NOMO-1 treated with DMSO at 0.1 percent for 48 hours (cell line): ENCODE data around the gene GPR173.

ENCODE experiments used
- DNase-seq: peaks from one replicate; lab custom pipeline; 2025; ENCODE audit not compliant: unreplicated experiment; lab: John Stamatoyannopoulos, UW

Gene GPR173, protein sequence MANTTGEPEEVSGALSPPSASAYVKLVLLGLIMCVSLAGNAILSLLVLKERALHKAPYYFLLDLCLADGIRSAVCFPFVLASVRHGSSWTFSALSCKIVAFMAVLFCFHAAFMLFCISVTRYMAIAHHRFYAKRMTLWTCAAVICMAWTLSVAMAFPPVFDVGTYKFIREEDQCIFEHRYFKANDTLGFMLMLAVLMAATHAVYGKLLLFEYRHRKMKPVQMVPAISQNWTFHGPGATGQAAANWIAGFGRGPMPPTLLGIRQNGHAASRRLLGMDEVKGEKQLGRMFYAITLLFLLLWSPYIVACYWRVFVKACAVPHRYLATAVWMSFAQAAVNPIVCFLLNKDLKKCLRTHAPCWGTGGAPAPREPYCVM

DNA sequence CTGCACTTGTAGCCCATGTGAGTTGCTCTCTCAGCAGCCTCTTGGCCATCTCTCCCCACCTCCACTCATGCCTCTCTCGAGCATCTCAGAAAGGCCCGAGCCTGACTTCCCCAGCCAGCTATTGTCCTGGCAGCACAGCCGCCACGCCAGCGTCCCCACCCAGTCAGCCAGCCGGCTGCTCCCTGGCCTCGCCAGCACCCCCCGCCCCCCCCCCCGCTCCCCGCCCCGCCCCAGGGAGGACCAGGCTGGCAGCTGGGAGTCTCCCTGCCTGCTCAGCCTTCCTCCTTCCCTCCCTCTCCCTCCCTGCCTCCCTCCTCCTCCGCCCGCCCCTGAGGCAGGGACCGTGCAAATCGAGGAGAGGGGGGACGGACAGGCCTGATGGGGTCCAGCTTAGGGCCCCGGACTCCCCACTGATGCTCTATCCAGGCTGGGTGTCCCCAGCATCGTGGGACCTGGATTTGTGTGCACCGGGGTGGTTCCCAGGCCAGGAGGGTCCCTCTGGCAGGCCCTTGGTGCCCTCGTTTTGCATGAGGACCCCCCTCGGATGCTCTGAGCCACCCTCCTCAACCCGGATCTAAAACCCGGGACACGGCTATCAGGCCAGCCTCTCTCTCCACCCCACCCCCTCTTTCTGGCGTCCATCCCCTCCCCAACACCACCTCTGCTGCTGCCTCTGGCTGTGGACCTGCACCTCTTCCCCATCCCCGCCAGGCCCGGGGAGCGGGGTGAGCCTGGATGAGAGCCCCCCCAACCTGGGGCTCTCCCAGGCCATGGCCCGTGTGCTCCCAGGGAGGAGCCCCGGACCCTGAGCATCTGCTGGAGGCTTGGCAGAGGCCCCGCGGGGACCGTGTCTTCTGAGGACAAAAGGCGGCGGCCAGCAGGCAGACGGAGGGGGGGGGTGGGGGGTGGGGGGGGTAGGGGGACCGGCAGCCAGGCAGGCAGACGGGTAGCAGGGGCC lies at the start of gene GPR173:
Gene GPR173 (plus strand): TSS at position 621 of the 958 bp plus-strand sequence. CDS start 27,833 bp downstream, outside the sequence.
- DNase-seq, result no peak

DNA sequence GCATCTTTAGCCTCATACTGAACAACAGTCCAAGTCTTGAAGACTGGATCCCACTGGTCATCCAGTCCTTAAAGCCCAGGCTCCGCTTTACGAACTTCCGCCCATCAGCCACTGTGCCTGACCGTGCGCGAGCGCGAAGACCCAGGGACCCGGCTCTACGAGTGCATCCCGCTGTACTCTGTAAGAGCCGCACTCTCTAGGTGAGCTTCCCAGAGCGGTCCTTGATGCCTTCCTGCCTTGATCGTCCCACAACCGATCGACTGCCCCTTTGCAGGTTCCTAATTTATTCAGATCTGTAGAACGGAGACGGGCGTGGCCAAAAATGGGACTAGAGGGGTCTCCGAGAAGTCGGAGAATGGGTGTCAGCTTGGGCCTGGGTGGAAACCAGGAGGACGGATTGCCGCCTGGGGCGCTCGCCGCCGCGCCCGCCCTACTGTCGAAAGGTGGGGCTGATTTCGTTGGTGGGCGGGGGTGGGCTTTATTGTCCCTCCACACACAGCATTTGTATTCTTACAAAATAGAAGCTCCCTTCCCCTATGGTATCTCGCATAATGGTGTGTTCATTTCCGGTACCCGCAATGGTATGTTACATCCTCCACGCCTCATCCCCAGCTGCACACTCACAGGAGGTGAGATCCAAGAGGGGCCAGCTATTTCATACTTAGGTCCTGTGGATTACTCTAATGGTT lies 48.0 kb upstream of the GPR173 start:
- DNase-seq, result no peak

DNA sequence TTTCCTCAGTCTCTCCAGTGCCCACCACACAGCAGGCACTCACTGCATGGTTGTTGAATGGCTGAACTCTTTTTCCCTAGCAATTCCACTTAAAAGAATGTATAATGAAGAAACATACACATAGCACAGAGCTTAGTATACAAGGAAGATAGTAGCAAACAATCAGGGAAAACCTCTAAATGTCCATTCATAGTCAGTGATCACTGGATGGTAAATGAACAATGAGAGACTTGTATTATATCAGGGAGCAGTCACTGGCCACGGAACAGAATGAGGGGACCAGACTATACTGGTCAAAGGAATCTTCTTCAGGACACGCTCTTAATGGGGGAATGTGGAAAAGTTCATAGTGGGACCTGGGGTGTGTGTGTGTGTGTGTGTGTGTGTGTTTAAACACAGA lies 46.6 kb upstream of the GPR173 start:
- DNase-seq, result no peak

DNA sequence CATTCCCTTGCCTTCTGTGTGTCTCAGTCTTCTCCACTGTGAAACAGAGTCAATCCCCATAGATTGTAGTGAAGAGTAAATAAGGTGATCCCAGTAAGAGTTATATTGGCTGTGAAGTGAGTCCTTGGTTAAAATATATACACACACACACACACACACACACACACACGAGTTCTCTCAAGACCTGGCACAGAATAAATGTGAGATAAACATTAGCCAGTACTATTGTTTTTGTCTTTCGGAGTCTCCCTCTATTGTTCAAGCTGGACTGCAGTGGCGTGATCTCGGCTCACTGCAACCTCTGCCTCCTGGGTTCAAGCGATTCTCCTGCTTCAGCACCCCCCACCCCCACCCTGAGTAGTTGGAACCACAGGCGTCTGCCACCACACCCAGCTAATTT lies 45.5 kb upstream of the GPR173 start:
- no peak for DNase-seq

DNA sequence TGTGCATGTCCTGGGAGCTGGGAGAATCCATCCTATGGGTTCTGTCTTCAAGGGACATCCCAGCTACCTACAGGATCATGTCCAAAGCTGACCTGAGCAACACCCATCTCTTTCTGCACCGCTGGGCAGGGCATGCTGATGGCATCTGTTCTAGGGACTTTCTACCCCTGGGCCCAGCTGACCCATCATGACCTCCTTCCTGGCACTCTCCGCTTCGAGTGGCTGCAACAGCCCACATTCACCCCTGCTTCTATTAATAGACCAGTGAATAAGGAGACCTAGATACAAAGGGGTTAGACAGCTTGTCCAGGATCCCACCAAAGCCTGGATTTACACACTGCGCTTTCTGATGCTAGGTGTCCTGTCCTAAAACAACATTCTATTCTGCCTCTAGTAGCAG lies 44.6 kb upstream of the GPR173 start:
- DNase-seq, result no peak

DNA sequence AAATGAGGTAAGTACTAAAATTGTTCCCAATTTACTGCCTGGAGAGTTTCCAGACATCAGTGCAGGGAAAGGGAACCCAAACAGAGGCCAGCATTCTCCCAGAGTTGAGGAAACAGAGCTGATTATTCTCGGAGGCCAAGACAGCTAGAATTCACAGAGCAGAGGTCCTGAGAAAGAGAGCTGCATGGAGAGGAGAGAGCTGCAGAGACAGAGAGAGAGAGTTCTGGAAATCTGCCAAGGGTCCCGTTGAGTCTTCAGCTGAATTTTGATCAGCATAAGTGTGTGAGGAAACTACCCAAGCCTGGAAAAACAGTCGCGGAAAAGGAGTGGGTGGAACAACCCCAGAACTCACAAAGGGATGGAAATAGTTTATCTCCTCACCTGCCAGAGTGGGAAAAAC lies 43.8 kb upstream of the GPR173 start:
- no peak for DNase-seq

GRCh38 chrX:53005327-53005726 lies 43.3 kb upstream of the GPR173 start:
- DNase-seq, result no peak

DNA sequence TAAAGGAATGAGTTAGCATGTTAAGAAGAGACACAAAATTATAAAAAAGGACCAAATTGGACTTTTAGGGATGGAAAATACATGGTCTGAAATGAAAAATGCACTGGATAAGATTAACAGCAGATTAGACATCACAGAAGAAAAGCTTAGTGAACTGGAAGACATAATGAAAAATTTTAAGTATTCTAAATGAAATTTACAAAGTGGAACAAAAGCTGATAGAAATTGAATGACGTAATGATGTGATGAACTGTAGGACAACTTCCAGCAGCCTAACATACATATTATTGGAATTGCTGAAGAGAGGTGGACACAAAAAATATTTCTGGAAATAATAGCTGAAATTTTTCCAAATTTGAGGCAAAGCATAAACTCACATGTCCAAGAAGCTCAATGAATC lies 39.6 kb upstream of the GPR173 start:
- DNase-seq, result no peak

DNA sequence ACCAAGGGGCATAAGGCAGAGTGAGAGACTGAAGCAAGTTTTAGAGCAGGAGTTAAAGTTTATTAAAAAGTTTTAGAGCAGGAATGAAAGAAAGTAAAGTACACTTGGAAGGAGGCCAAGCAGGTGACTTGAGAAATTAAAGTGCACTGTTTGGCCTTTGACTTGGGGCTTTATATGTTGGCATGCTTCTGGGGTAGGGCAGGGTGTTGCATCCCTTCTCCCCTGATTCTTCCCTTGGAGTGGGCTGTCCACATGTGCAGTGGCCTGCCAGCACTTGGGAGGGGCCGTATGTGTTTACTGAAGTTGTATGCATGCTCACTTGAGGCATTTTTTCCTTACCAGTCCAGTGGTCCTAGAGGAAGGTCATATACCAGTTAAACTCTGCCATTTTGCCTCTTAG lies 35.3 kb upstream of the GPR173 start:
- no peak for DNase-seq

- DNase-seq, result no peak
Observed at GRCh38 chrX:53018627-53019026, 30.0 kb upstream of the GPR173 start.

- DNase-seq, result no peak
Observed at GRCh38 chrX:53022381-53022780, 26.2 kb upstream of the GPR173 start.

DNA sequence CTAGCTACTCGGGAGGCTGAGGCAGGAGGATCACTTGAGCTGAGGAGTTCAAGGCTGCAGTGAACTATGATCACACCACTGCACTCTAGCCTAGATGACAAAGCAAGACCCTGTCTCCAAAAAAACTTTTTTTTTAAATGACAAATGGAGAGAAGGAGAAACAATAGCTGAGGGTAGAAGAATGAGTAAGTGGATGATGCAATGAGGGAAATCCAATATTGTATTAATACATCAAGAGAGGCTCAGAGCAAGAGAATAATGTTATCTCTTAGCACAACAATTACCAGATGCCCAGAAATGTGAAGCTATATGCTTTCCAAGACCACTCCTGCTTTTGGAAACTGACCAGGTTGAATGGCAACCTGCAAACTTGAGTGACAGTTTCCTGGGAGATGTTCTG lies 19.9 kb upstream of the GPR173 start:
- no peak for DNase-seq

GRCh38 chrX:53031380-53031779 lies 17.2 kb upstream of the GPR173 start:
- no peak for DNase-seq

DNA sequence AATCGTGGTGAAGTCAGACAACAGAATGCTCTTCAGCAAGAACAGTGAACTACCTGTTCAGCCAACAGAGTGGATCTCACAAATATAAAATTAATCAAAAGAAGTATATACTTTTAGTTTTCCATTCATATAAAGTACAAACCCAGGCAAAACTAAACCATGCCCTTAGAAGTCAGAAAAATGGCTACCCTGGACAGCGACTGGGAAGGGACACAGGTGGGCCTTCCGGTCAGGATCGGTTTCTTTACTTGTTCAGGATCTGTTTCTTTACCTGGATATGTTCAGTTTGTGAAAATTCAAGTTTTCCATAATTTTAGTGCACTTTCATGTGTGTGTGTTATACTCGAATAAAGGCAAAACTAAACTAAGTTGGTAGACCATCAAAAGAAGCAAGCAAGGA lies 12.4 kb upstream of the GPR173 start:
- DNase-seq, result no peak

DNA sequence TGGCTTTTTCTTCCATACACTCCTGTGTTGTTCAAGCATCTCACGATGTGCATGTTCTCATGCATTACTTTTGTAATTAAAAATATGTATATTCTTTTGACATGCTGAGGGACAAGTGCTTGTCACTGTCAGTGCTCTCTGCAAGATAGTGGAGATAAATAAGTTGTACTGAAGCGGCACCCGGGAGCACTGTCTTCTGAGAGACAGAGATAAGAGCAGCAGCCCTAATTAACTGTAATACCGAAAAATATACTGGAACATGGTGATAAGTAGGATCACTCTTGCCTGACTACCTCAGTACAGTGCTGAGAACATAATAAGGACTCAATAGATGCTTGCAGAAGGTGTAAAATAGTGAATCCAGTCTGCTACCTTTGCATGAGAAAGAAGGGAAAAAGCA lies 9.4 kb upstream of the GPR173 start:
- no peak for DNase-seq

GRCh38 chrX:53044995-53045394 lies 3.6 kb upstream of the GPR173 start:
- DNase-seq, result no peak

DNA sequence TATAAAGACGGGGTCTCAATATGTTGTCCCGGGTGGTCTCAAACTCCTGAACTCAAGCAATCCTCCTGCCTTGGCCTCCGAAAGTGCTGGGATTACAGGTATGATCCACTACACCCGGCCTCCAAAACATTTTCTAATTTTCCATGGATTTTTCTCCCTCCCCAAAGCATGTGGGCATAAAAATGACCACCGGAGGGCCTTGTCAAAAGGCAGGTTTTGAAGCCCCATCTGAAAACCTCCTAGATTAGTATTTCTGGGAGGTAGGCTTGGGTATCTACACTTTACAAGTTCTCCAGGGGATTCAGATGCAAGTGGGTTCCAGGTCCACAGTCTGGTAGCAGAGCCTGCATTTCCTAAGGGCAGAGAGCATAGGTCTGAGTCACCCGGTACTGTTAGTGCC lies 1.4 kb upstream of the GPR173 start:
- DNase-seq, result no peak

DNA sequence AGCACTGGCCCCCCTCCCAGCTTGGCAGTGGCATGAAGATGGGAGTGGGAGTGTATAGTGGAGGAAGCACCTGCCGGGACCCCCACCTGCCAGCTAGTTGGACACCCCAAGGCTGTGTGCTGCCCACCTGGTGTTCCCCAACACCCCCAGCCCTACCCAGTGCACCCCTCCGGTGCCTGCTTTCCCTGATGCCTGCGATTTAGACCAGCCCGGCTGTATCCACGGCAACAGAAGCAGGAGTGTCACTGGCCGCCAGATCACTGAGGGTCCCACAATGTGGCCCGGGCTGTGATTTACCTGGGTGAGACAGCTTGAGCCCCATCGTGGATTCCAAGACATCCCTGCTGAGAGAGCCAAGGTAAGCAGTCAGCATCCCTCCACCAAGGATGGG lies 533 bp downstream of the GPR173 start:
- DNase-seq, result no peak

DNA sequence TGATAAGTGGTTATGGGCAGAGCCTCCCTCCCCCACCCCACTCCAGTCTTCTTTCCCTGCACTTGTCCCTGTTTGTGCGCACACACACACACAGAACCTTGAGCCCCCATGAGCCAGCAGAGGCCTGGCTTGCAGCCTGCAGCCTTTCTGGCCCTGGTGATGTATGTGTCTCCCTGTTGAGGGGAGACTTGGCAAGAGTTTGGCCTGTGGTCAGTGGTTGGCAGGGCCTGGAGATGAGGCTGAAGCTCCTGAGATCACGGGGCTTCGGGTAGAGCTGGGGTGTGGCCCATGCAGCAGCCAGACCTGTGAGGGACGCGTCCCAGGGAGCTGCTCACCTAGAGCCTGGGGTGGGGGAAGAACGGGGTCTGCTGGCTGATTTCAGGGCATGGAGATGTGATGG lies 2.3 kb downstream of the GPR173 start:
- DNase-seq, result no peak

- DNase-seq, result no peak
Observed at GRCh38 chrX:53055244-53055849, 6.8 kb downstream of the GPR173 start.

DNA sequence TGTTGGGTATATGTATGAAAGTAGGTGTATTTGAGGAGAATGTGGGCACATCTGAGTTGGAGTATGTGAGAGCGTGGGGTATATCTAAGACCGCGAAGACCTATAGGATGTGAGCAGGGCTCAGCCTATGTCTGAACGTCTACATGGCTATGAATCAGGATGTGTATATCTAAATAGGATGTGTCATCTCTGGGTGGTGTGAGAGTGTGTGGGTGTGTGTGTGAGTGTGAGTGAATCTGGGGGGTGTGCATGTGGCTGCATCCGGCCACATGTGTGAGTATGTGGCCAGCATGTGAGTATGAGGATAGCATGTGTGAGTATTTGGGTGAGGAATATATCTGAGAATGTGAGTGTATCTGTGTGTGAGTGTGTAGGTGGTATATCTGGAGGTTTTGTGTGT lies 7.7 kb downstream of the GPR173 start:
- no peak for DNase-seq
